ENCODE data around the gene STK24.

The STK24 gene

DNA sequence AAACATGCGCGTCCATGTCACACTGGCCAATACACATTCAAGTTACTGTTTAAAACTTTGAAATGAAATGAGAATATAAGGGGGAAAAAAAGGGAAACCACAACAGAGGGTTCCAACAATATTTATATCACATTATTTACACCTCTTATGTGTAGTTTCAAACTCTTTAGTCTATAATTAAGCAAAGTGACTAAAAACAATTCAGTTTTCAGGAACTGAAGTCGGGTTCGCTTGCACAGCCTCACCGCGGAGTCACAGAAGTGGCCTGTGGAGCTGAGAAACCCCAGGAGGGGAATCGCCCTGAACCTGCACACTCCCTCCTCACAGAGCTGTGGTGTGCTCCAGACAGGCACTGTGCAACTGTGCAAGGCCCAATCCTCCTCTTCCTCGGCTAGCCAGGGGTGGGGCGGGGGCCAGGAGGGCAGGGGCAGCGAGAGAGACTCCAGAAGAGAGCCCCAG, 75.9 kb downstream of the STK24 start:
- Histone ChIP-seq H3K27ac (ENCODE audit: low read length) (no peak overlapping the region), H3K9me3 (replicated peaks; ENCODE audit: insufficient read depth, low read length) (no peaks in the 10 kb centered on the region), H3F3A (ENCODE audit: insufficient read depth, low read length) (no peaks in the 10 kb centered on the region), H3K4me2 (ENCODE audit: low read depth, low read length) (no peak overlapping the region), H3K27me3 (replicated peaks; ENCODE audit: insufficient read depth, low read length) (no peaks in the 10 kb centered on the region), H3K4me3 (ENCODE audit: low read length) (no peak overlapping the region), H3K4me1 (ENCODE audit: low read length) (no peaks in the 10 kb centered on the region), H4K20me1 (ENCODE audit: insufficient read depth, low read length) (peaks cover 22% of the 10 kb centered on the region), H3K9ac (ENCODE audit: low read length) (no peak overlapping the region), H2AFZ (ENCODE audit: low read length) (no peak overlapping the region), H3K79me2 (ENCODE audit: low read length) (peaks cover 100% of the 10 kb centered on the region), H3K9me2 (replicated peaks; ENCODE audit: insufficient read depth, low read length) (no peaks in the 10 kb centered on the region), H3K36me3 (replicated peaks; ENCODE audit: insufficient read depth, low read length) (no peaks in the 10 kb centered on the region)
- no peak for DNase-seq
- TF ChIP-seq, protein P1, sequence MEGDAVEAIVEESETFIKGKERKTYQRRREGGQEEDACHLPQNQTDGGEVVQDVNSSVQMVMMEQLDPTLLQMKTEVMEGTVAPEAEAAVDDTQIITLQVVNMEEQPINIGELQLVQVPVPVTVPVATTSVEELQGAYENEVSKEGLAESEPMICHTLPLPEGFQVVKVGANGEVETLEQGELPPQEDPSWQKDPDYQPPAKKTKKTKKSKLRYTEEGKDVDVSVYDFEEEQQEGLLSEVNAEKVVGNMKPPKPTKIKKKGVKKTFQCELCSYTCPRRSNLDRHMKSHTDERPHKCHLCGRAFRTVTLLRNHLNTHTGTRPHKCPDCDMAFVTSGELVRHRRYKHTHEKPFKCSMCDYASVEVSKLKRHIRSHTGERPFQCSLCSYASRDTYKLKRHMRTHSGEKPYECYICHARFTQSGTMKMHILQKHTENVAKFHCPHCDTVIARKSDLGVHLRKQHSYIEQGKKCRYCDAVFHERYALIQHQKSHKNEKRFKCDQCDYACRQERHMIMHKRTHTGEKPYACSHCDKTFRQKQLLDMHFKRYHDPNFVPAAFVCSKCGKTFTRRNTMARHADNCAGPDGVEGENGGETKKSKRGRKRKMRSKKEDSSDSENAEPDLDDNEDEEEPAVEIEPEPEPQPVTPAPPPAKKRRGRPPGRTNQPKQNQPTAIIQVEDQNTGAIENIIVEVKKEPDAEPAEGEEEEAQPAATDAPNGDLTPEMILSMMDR (IDR thresholded peaks at IDR 0.05; ENCODE audit: low read length) = no peak
- TF ChIP-seq EZH2 (optimal IDR thresholded peaks at IDR 0.05; ENCODE audit: low read depth, low read length) = no peak

DNA sequence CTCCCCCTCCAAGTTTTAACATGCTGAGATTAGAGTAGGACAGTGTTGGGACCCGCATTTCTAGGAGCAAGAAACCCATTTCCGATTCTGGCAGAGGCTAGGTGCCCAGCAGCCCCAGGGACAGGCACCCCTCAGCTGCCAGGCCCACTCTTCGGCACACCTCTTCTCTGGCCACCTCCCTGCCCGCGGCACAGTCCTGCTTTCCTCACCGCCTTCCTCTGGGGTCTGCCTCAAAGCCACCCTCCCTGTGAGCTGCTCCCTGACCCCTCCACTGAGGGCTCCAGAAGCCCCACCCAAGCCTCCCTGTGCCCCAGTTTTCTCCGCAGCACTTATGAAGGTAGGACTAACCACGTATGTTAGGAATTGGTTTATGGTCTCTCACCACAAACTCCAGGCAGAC, 79.9 kb downstream of the STK24 start:
- Histone ChIP-seq H4K20me1 (ENCODE audit: insufficient read depth, low read length) (peaks cover 30% of the 10 kb centered on the region), H3K9me3 (replicated peaks; ENCODE audit: insufficient read depth, low read length) (no peaks in the 10 kb centered on the region), H2AFZ (ENCODE audit: low read length) (no peak overlapping the region), H3K4me3 (ENCODE audit: low read length) (no peak overlapping the region), H3K27me3 (replicated peaks; ENCODE audit: insufficient read depth, low read length) (no peaks in the 10 kb centered on the region), H3K4me2 (ENCODE audit: low read depth, low read length) (no peak overlapping the region), H3K27ac (ENCODE audit: low read length) (no peak overlapping the region), H3K79me2 (ENCODE audit: low read length) (peaks cover 95% of the 10 kb centered on the region), H3K9me2 (replicated peaks; ENCODE audit: insufficient read depth, low read length) (no peaks in the 10 kb centered on the region), H3K4me1 (ENCODE audit: low read length) (no peaks in the 10 kb centered on the region), H3K9ac (ENCODE audit: low read length) (no peak overlapping the region), H3F3A (ENCODE audit: insufficient read depth, low read length) (no peaks in the 10 kb centered on the region), H3K36me3 (replicated peaks; ENCODE audit: insufficient read depth, low read length) (no peaks in the 10 kb centered on the region)
- TF ChIP-seq, protein P1 (IDR thresholded peaks at IDR 0.05; ENCODE audit: low read length) = no peak
- no peak for TF ChIP-seq EZH2 (optimal IDR thresholded peaks at IDR 0.05; ENCODE audit: low read depth, low read length)
- no peak for TF ChIP-seq EZH2phosphoT487 (IDR thresholded peaks at IDR 0.05; ENCODE audit: low read length)
- DNase-seq = no peak

DNA sequence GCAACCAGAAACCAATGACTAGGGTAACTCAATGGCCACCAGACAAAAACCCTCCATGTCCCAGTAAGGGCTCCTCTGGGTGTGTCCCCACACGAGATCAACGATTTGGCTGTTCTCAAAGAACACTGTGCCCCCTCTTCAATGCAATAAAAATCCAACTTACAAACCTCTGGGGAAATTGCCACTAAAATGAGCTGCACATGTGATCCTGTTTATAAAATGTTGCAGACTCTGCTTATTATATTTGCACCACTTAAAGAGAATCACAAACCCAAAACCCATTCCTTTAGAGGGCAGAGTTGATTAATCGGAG, 80.5 kb downstream of the STK24 start:
- TF ChIP-seq, protein P1 (IDR thresholded peaks at IDR 0.05; ENCODE audit: low read length) = no peak
- TF ChIP-seq EZH2phosphoT487 (IDR thresholded peaks at IDR 0.05; ENCODE audit: low read length) (no peak), EZH2 (optimal IDR thresholded peaks at IDR 0.05; ENCODE audit: low read depth, low read length) (no peak)
- no peak overlapping the region for H3K4me2 ChIP-seq (ENCODE audit: low read depth, low read length)
- no peak overlapping the region for H3K9ac ChIP-seq (ENCODE audit: low read length)
- H4K20me1 ChIP-seq (ENCODE audit: insufficient read depth, low read length) = peaks cover 31% of the 10 kb centered on the region
- H3K27ac ChIP-seq (ENCODE audit: low read length) = no peak overlapping the region
- no peaks in the 10 kb centered on the region for H3K9me3 ChIP-seq (replicated peaks; ENCODE audit: insufficient read depth, low read length)
- no peak overlapping the region for H2AFZ ChIP-seq (ENCODE audit: low read length)
- no peak overlapping the region for H3K4me3 ChIP-seq (ENCODE audit: low read length)
- no peaks in the 10 kb centered on the region for H3K9me2 ChIP-seq (replicated peaks; ENCODE audit: insufficient read depth, low read length)
- H3F3A ChIP-seq (ENCODE audit: insufficient read depth, low read length) = no peaks in the 10 kb centered on the region
- peaks cover 95% of the 10 kb centered on the region for H3K79me2 ChIP-seq (ENCODE audit: low read length)
- no peaks in the 10 kb centered on the region for H3K27me3 ChIP-seq (replicated peaks; ENCODE audit: insufficient read depth, low read length)
- peaks cover 2% of the 10 kb centered on the region; the same call in 1 of the 2 replicates for H3K4me1 ChIP-seq (ENCODE audit: low read length)
- DNase-seq = no peak
- H3K36me3 ChIP-seq (replicated peaks; ENCODE audit: insufficient read depth, low read length) = no peaks in the 10 kb centered on the region

Data from MM.1S (cell line).